HepG2 (cell line): ENCODE data around the gene HACD2. TPM values are rescaled to one million over a fixed set of nuclear protein-coding genes. Genes with fewer than 3 reads are reported as not detected.

Experiments used
- MIXL1 ChIP-seq: IDR thresholded peaks from 2 replicates; pipeline ENCODE4 v1.6.1; 2016
- NAIF1 ChIP-seq: sonication (generic); formaldehyde crosslinking; IDR thresholded peaks from 2 replicates; pipeline ENCODE4 v1.5.0; 2020; ENCODE audit warnings: mild to moderate bottlenecking, missing genetic modification reagents, borderline replicate concordance
- NCOR1 ChIP-seq: fragments of 200-600 bp; sonication (generic); IDR thresholded peaks from 2 replicates; pipeline ENCODE4 v1.7.0; 2017; ENCODE audit warnings: antibody characterized with exemption, low read length, borderline replicate concordance
- NONO ChIP-seq, 2 experiments: fragments of 450-650 bp in 1 of 2; sonication (generic) in 1 of 2; formaldehyde crosslinking in 1 of 2; IDR thresholded peaks in 1 of 2; conservative IDR thresholded peaks in 1 of 2; 2 replicates each; pipeline versions ENCODE4 v1.6.1 to v1.8.0; 2017 to 2022; ENCODE audit warnings: mild to moderate bottlenecking in 1 of 2, missing genetic modification reagents in 1 of 2, moderate library complexity in 1 of 2
- TFDP2 ChIP-seq: sonication (generic); formaldehyde crosslinking; IDR thresholded peaks from 2 replicates; pipeline ENCODE4 v1.4.0; 2020; ENCODE audit warnings: missing genetic modification reagents
- YEATS2 ChIP-seq: sonication (generic); formaldehyde crosslinking; IDR thresholded peaks from 2 replicates; pipeline ENCODE4 v1.4.0; 2020; ENCODE audit warnings: missing genetic modification reagents, borderline replicate concordance
- ZBTB39 ChIP-seq: sonication (generic); formaldehyde crosslinking; IDR thresholded peaks from 2 replicates; pipeline ENCODE4 v1.5.0; 2020; ENCODE audit warnings: missing genetic modification reagents
- ZFX ChIP-seq: sonication (generic); formaldehyde crosslinking; IDR thresholded peaks from 2 replicates; pipeline ENCODE4 v1.4.0; 2020; ENCODE audit warnings: mild to moderate bottlenecking, low read depth, missing genetic modification reagents, moderate library complexity
- ZNF232 ChIP-seq: sonication (generic); formaldehyde crosslinking; IDR thresholded peaks from 2 replicates; pipeline ENCODE4 v1.4.0; 2020; ENCODE audit warnings: missing genetic modification reagents, borderline replicate concordance
- ZNF276 ChIP-seq: sonication (generic); formaldehyde crosslinking; IDR thresholded peaks from 2 replicates; pipeline ENCODE4 v1.4.0; 2020; ENCODE audit warnings: mild to moderate bottlenecking, low read depth, missing genetic modification reagents
- ZNF710 ChIP-seq: sonication (generic); formaldehyde crosslinking; IDR thresholded peaks from 2 replicates; pipeline ENCODE4 v1.5.0; 2020; ENCODE audit warnings: mild to moderate bottlenecking, missing genetic modification reagents, borderline replicate concordance
- ZNF782 ChIP-seq: sonication (generic); formaldehyde crosslinking; IDR thresholded peaks from 2 replicates; pipeline ENCODE4 v1.4.0; 2020; ENCODE audit warnings: missing genetic modification reagents, mild to moderate bottlenecking, borderline replicate concordance
- ZNF790 ChIP-seq: sonication (generic); formaldehyde crosslinking; IDR thresholded peaks from 2 replicates; pipeline ENCODE4 v1.8.0; 2022; ENCODE audit warnings: missing genetic modification reagents, mild to moderate bottlenecking, borderline replicate concordance
- ZNF839 ChIP-seq: sonication (generic); formaldehyde crosslinking; IDR thresholded peaks from 2 replicates; pipeline ENCODE4 v1.4.0; 2020; ENCODE audit warnings: missing genetic modification reagents, mild to moderate bottlenecking, borderline replicate concordance
- polyA plus RNA-seq, 8 experiments: library from polyadenylated mRNA; depleted of rRNA in 3 of 8; stranded (reverse) in 7 of 8; unstranded in 1 of 8; fragments of >200 nt; fragmentation: Illumina TruSeq in 4 of 8; extraction: Trizol in 4 of 8; gene quantifications; 2 replicates each; pipeline versions ENCODE4 v1.2.1 to v1.2.3, GENCODE V29; 2011 to 2016; ENCODE audit warnings: low read depth in 4 of 8, missing spikeins in 1 of 8, mixed read lengths in 1 of 8; ENCODE audit not compliant: insufficient read depth in 1 of 8
- total RNA-seq, 5 experiments: library from RNA; depleted of rRNA; stranded (reverse); fragments of >200 nt; fragmentation: Illumina TruSeq; extraction: Trizol; gene quantifications; 2 replicates each; pipeline ENCODE4 v1.2.3, GENCODE V29; 2016; ENCODE audit warnings: low read depth in 1 of 5
- TF ChIP-seq, protein P1 (sequence below): sonication (generic); formaldehyde crosslinking; IDR thresholded peaks from 2 replicates; pipeline ENCODE4 v1.4.0; 2020; ENCODE audit warnings: low read depth, missing genetic modification reagents

The HACD2 gene
- total and polyA plus RNA-seq, 2 of the 13 experiments (the other 11 are each of a cell fraction or from before 2014, with no cell fraction given), result 47.0 to 50.4 TPM

DNA sequence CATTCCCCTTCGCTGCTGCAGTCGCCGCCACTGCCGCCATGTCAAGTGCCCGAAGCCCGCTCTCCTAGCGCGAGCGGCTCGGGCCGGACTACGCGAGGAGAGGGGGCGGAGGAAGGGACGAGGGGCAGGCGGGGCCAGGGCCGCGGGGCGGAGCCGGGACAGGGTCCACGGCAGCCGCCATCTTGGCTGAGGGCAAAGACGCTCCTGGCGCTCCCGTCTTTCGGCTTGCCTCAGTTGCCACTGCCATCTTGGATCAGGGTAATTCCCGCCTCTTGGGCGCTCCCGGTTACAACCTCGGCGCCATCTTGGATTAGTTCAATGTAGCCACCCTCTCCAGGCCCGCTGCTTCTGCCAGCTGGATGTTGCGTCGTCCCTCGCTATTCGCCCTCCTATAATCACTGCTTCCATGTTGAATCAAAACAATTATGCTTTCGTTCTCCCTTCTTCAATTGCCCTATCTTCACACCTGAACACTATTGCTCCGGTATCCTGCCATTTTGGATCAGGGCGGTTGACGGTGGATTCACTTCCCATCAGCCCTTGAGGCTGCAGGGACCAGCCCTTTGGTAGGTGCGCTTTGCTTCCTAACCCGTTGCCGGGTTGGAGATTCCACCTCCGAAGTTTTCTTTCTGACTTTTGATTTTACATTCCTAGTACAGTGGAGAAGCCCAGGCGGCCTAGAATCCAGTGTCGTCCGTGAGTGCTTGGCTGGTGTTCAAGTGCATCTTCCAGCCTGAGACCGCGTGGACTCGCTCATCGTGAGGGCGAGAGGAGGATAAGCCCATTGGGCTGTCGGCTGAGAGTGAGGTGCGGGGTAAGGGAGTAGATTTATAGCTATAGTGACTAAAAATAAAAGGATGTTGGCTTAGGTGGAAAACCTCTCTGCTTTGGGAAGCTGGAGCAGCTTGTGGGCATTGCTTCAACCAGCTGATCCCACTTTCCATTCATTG, at the start of gene HACD2 (continued):
- TF ChIP-seq MIXL1 (CRISPR knock-in tag) (peak; percentile 33; the same call in 1 of the 2 replicates), ZBTB39 (CRISPR knock-in tag) (peak; percentile 20; the same call in 1 of the 2 replicates), ZNF276 (CRISPR knock-in tag) (no peak), TFDP2 (CRISPR knock-in tag) (peak; percentile 83), NAIF1 (CRISPR knock-in tag) (peak; percentile 72), YEATS2 (peak; percentile 69), NCOR1 (peak; percentile 31; the same call in 1 of the 2 replicates), ZNF232 (CRISPR knock-in tag) (no peak), ZFX (CRISPR knock-in tag) (peak; percentile 90; the same call in 1 of the 2 replicates), ZNF710 (peak; percentile 90), NONO (IDR thresholded peaks at IDR 0.05) (no peak), NONO (CRISPR knock-in tag; conservative IDR thresholded peaks at IDR 0.05) (peak; percentile 91), ZNF782 (CRISPR knock-in tag) (no peak; the same call in 1 of the 2 replicates), ZNF839 (CRISPR knock-in tag) (no peak), ZNF790 (no peak)
- TF ChIP-seq, protein P1, sequence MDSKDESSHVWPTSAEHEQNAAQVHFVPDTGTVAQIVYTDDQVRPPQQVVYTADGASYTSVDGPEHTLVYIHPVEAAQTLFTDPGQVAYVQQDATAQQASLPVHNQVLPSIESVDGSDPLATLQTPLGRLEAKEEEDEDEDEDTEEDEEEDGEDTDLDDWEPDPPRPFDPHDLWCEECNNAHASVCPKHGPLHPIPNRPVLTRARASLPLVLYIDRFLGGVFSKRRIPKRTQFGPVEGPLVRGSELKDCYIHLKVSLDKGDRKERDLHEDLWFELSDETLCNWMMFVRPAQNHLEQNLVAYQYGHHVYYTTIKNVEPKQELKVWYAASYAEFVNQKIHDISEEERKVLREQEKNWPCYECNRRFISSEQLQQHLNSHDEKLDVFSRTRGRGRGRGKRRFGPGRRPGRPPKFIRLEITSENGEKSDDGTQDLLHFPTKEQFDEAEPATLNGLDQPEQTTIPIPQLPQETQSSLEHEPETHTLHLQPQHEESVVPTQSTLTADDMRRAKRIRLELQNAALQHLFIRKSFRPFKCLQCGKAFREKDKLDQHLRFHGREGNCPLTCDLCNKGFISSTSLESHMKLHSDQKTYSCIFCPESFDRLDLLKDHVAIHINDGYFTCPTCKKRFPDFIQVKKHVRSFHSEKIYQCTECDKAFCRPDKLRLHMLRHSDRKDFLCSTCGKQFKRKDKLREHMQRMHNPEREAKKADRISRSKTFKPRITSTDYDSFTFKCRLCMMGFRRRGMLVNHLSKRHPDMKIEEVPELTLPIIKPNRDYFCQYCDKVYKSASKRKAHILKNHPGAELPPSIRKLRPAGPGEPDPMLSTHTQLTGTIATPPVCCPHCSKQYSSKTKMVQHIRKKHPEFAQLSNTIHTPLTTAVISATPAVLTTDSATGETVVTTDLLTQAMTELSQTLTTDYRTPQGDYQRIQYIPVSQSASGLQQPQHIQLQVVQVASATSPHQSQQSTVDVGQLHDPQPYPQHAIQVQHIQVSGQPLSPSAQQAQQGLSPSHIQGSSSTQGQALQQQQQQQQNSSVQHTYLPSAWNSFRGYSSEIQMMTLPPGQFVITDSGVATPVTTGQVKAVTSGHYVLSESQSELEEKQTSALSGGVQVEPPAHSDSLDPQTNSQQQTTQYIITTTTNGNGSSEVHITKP (CRISPR knock-in tag), result peak; percentile 96
